OCI-LY7 (cell line): Measurements from ENCODE around the gene KREMEN1.

ENCODE experiments used
- CTCF ChIP-seq: fragments of 200-600 bp; sonication (generic); conservative IDR thresholded peaks from 2 replicates; pipeline ENCODE4 v1.5.1; 2014; ENCODE audit warnings: mild to moderate bottlenecking, antibody characterized with exemption, low read length, moderate library complexity, mixed read lengths
- EZH2phosphoT487 ChIP-seq: fragments of 200-600 bp; sonication (generic); IDR thresholded peaks from 2 replicates; pipeline ENCODE4 v1.6.1; 2018; ENCODE audit warnings: low read depth, borderline replicate concordance, mild to moderate bottlenecking, mixed run types, antibody characterized with exemption, low read length, moderate library complexity, mixed read lengths

- TF ChIP-seq CTCF (no peak), EZH2phosphoT487 (no peak)
Observed at GRCh38 chr22:29205252-29205593, 132.4 kb downstream of the KREMEN1 start.
